Stimulated activated naive CD8-positive, alpha-beta T cell treated with anti-CD3 and anti-CD28 coated beads, Interleukin-15, Interleukin-2, amounts not matched to agents 100 U/mL and 50 U/mL, for 24 hours (primary cell): ENCODE results near the gene SLC25A48.
"Not testable (repeated sequence)": the region's sequence is repeated elsewhere in the genome, so short reads cannot be mapped to it uniquely, and the experiment has no call there.

Experiments
- ATAC-seq: fragments of 150-1000 bp; cut with Tn5 transposase; one replicate; pipeline ENCODE4 v1.10.0; 2021
- DNase-seq: peaks from one replicate; pipeline ENCODE4 v3.0.0; 2021

SLC25A48 gene

GRCh38 chr5:135857630-135858311 is 23.3 kb downstream of the SLC25A48 start:
- no peak for ATAC-seq
- no peak for DNase-seq

- ATAC-seq, DNase-seq: not testable (repeated sequence)
These were observed 24.7 kb downstream of the SLC25A48 start for GRCh38 chr5:135859186-135859585.

GRCh38 chr5:135859641-135860040 is 25.2 kb downstream of the SLC25A48 start:
- ATAC-seq (no peak), DNase-seq (no peak)

GRCh38 chr5:135861641-135862040 is 27.2 kb downstream of the SLC25A48 start:
- ATAC-seq = no peak

GRCh38 chr5:135862086-135862485 is 27.6 kb downstream of the SLC25A48 start:
- ATAC-seq (no peak), DNase-seq (no peak)

More at GRCh38 chr5:135861641-135862040, 27.2 kb downstream of the SLC25A48 start:
- DNase-seq = no peak

GRCh38 chr5:135862744-135863143 is 28.3 kb downstream of the SLC25A48 start:
- ATAC-seq = no peak
- DNase-seq = no peak

GRCh38 chr5:135864503-135865435 is 30.3 kb downstream of the SLC25A48 start:
- DNase-seq (no peak), ATAC-seq (no peak)

- no peak for DNase-seq
These were observed 31.6 kb downstream of the SLC25A48 start for GRCh38 chr5:135866016-135866415.

GRCh38 chr5:135867599-135867998 is 33.1 kb downstream of the SLC25A48 start:
- DNase-seq (no peak), ATAC-seq (no peak)

More at GRCh38 chr5:135866016-135866415, 31.6 kb downstream of the SLC25A48 start:
- no peak for ATAC-seq

- DNase-seq (no peak), ATAC-seq (no peak)
These were observed 34.2 kb downstream of the SLC25A48 start for GRCh38 chr5:135868681-135869080.

GRCh38 chr5:135869276-135869675 is 34.8 kb downstream of the SLC25A48 start:
- no peak for ATAC-seq
- no peak for DNase-seq

GRCh38 chr5:135869935-135870334 is 35.5 kb downstream of the SLC25A48 start:
- ATAC-seq = no peak
- no peak for DNase-seq

- ATAC-seq (no peak), DNase-seq (no peak)
These were observed 36.9 kb downstream of the SLC25A48 start for GRCh38 chr5:135871268-135871915.

GRCh38 chr5:135873831-135874230 is 39.4 kb downstream of the SLC25A48 start:
- ATAC-seq = no peak
- no peak for DNase-seq

- DNase-seq (no peak), ATAC-seq (no peak)
These were observed 40.0 kb downstream of the SLC25A48 start for GRCh38 chr5:135874461-135874860.

- DNase-seq (no peak), ATAC-seq (no peak)
These were observed 41.1 kb downstream of the SLC25A48 start for GRCh38 chr5:135875567-135875966.

- ATAC-seq (no peak), DNase-seq (no peak)
These were observed 41.7 kb downstream of the SLC25A48 start for GRCh38 chr5:135876146-135876545.

GRCh38 chr5:135877570-135878155 is 43.2 kb downstream of the SLC25A48 start:
- ATAC-seq (no peak), DNase-seq (no peak)

GRCh38 chr5:135878156-135878620 is 43.7 kb downstream of the SLC25A48 start:
- ATAC-seq (no peak), DNase-seq (no peak)

- DNase-seq (no peak), ATAC-seq (no peak)
These were observed 45.1 kb downstream of the SLC25A48 start for GRCh38 chr5:135879591-135879990.

- DNase-seq (peak; percentile 8), ATAC-seq (no peak)
These were observed 45.8 kb downstream of the SLC25A48 start for GRCh38 chr5:135880278-135880677.

GRCh38 chr5:135880801-135881200 is 46.3 kb downstream of the SLC25A48 start:
- ATAC-seq (no peak), DNase-seq (no peak)
